Stimulated activated naive CD4-positive, alpha-beta T cell treated with Interleukin-2 at 50 U/mL for 16 hours (primary cell): Measurements from ENCODE around the gene CROCC.
"Not testable (repeated sequence)": the region's sequence is repeated elsewhere in the genome, so short reads cannot be mapped to it uniquely, and the experiment has no call there.

Experiments used
- DNase-seq: peaks from one replicate; lab custom pipeline; 2025; lab: John Stamatoyannopoulos, UW

CROCC gene

GRCh38 chr1:16895598-16896315, 26.0 kb upstream of the CROCC start, which contains the start of gene RNU1-2:
RNU1-2 (plus strand) TSS chr1:16895980.
- peak; percentile 74 for DNase-seq

- DNase-seq = peak; percentile 74
These were observed 25.2 kb upstream of the CROCC start for GRCh38 chr1:16896316-16897055.

- DNase-seq = not testable (repeated sequence)
These were observed 24.1 kb upstream of the CROCC start for GRCh38 chr1:16897653-16898052.

- not testable (repeated sequence) for DNase-seq
These were observed 23.4 kb upstream of the CROCC start for GRCh38 chr1:16898298-16898697.

GRCh38 chr1:16899020-16899419, 22.7 kb upstream of the CROCC start:
- DNase-seq = not testable (repeated sequence)

GRCh38 chr1:16900751-16901150, 21.0 kb upstream of the CROCC start:
- no peak for DNase-seq

GRCh38 chr1:16901371-16901770, 20.4 kb upstream of the CROCC start:
- not testable (repeated sequence) for DNase-seq

- DNase-seq = no peak
These were observed 18.7 kb upstream of the CROCC start for GRCh38 chr1:16903054-16903453.

GRCh38 chr1:16903458-16903796, 18.3 kb upstream of the CROCC start:
- no peak for DNase-seq

GRCh38 chr1:16904560-16905109, 17.1 kb upstream of the CROCC start:
- peak; percentile 100 for DNase-seq

GRCh38 chr1:16905110-16905867, 16.4 kb upstream of the CROCC start:
- peak; percentile 43 for DNase-seq

GRCh38 chr1:16905868-16906702, 15.6 kb upstream of the CROCC start:
- DNase-seq = no peak

GRCh38 chr1:16906873-16907272, 14.9 kb upstream of the CROCC start:
- no peak for DNase-seq

GRCh38 chr1:16907870-16908758, 13.6 kb upstream of the CROCC start:
- DNase-seq = no peak

- not testable (repeated sequence) for DNase-seq
These were observed 9.6 kb upstream of the CROCC start for GRCh38 chr1:16911851-16912721.

- DNase-seq = not testable (repeated sequence)
These were observed 9.0 kb upstream of the CROCC start for GRCh38 chr1:16912742-16913141.

GRCh38 chr1:16913181-16913832, 8.4 kb upstream of the CROCC start:
- no peak for DNase-seq

GRCh38 chr1:16913833-16914662, 7.7 kb upstream of the CROCC start:
- peak; percentile 94 for DNase-seq
